Kidney capillary endothelial cell (primary cell): ENCODE data around the gene TMEM213.
A peak's percentile ranks its signal among the peaks of the same experiment; 100 is the strongest.

ENCODE experiments used
- DNase-seq: peaks from one replicate; pipeline ENCODE4 v3.0.0-alpha.2; 2018; ENCODE audit warnings: low spot score

Gene TMEM213

DNA sequence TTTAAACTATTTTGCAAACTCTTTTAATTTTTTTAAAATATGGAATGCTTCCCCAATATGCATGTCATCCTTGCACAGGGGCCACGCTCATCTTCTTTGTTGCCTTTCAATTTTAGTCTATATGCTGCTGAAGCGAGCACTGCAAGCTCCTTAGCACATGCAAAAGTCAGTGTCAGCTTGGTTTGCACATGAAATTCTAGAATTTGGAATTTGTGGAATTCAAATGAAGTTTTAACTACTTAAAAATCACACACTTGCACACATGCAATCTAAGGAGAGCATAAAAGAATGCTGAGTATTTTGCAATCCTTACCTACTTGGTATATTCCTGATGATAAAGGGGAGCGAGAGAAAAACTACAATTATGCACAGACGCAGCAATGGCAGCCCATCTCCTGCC, 78.5 kb downstream of the TMEM213 start:
- no peak for DNase-seq

DNA sequence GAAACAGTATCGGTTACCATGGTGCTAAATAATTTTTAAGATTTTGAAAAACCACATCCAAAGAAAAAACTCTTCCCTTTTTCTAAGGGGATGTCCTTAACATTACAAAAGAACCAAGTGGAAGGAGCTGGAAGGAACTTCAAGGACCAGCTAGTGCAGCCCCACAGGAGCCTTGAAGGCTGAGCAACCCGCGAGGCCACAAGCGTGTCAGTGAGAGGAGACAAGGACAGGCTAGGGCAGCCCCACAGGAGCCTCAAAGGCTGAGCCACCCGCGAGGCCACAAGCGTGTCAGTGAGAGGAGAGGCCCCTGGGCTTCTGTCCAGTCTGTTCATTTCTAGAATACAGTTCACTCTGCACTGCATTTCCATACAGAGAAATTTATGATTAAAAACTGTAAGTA, 80.3 kb downstream of the TMEM213 start:
- DNase-seq: no peak

DNA sequence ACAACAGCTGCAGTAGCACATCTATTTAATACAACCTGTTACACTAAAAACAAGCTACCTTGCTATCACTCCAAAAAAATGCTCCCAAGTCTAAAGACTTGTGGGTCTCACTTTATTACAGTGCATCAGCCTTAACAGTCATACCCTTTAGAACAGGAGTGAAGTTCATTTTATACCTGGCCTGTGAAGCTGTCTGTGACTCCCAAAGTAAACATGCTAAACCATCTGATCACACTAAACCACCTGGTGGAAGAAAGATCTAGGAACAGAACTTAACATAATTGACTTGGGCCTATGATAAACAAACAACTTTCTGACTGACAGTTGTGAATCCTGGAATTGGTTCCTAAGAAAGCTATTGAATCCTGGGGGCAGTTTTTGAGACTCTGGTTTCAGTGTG, 81.1 kb downstream of the TMEM213 start:
- no peak for DNase-seq

DNA sequence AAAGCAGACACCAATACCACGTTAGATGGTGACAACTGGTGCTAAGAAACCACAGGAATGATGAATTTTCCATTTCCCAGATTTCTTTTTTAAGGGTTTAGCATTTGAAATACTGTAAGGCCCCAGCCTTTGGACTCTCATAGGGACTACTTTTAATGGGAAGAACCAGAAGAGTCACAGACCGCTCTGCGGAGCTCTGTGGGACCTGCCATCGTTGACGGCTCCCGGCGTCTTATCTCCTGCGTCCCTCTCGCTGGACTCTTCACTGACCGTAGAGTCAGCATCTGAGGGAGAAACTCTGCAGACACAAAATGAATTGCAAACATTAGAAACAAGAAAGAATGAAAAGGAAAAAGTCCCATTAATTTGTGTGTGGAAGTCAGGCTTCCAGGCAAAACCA, 81.6 kb downstream of the TMEM213 start:
- no peak for DNase-seq

DNA sequence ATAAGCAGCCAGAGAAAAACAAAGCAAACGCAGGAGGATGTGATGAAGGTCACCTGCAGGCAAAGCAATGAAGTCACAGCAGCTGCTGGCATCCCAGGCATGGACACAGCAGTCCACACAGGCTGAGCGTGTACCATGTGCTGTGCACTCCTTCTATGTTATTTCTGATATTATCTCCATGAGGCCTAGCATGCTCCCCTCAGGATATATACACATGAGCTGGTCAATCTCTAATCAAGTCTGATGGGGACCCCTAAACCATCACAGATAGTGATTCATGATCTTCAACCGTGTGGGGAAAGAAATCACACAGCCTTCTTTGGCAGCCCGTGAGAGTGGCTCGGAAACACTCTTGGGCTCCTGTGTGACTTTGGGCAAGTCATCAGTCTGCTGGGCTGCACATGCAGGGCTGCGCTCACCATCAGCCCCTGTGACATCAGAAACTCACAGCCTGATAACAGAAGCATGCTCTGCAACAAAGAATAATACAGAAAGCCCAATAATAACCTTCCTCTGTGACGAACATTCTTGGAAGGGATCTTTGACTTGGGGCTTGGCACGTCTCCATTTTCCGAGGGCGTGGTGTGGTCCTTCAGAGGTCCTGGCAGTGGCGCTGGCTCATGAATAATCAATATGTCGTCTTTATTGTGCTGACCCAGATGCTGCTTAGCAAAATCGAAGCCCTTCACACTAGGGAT, 83.2 kb downstream of the TMEM213 start:
- DNase-seq: no peak

DNA sequence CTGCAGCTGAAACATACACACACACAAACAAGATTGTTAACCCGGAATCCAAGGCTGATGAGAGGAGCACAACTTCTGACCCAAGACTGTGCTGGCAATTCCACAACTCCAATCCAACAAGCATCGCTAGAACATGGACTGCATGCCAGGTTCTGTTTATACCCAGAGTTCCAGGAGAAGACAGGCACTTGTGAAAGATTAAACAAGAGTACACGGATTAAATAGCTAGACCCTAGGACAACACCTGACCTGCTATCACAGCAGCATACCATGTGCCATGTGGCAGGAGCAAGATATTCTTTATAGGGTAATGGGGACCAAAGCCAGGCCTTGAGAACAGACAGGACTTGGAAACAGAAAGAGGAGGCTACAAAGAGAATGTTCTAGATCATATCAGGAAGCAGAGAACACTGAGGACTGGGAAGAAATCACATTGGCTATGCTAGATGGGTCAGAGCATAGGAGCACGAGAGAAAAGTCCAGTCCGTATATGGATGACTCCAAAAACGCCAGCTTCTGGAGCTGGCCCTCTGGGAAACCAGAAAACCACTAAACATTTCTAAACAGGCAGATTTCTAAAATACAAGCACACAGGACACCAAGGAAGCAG, 83.9 kb downstream of the TMEM213 start:
- DNase-seq: no peak

DNA sequence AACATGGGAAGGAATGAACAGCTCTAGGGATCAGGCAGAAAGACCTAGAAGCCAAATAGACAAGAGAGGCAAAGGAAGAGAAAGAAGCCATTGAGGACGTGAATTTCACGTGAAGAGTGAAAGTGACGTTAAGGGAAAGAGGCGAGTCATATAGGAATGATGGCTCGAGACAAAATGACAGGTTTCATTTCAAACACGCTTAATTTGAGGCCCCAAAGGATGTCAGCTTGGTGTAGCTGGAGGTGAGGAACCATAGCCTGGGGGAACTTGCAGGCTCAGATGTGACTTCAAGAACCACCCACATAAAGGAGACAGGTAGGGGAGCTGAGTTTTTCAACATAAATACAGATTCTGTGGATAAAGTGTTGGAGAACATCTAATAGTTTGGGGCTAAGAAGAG, 84.5 kb downstream of the TMEM213 start:
- DNase-seq: no peak

DNA sequence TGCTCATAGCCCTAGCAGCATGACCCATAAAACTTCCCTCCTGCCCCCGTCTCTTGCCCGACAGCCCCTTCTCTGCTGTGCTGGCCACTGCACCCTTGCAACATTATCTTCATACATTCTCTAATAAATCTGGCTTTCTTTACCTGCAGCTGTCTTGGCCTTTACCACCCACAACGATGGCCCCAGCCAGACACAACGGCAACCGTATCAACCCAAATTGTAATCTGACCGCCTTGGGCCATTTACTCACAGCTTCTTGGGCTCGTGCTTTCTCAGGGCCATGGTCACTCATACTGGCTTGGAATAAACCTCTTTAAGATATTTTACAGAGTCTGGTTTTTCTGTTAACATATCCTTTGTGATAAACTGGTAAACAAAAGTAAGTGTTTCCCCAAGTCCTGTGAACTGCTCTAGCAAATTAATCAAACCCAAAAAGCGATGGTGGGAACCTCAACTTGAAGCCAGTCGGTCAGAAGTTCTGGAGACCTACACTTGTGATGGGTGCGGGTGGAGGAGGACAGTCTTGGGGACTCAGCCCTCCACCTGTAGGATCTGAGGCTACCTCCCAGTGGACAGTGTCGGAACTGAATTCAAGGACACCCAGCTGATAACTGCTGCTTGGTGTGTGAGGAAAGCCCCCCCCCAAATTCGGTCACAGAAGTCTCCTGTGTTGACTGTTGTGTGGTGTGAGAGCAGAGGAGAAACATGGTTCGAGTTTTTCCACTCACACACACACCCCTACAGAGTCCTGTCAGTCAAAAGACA, 87.8 kb downstream of the TMEM213 start:
- no peak for DNase-seq

DNA sequence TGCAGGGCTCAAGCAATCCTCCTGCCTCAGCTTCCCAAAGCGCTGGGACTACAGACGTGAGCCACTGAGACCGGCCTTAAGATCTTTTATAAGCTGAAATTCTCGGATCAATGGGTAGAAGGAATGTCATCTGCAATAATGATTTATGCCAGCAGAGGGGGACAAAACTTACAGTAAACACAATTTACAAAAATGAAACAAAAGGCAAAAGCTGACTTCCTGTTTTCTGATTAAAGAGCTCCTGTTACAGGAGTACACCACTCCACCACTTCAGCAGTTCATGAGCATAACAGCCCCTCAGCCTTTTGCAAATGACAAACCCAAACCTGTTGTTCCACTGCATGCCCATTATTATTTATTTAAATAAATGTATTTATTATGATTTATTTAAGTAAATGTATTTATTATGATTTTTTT, 88.7 kb downstream of the TMEM213 start:
- DNase-seq: peak; percentile 70

DNA sequence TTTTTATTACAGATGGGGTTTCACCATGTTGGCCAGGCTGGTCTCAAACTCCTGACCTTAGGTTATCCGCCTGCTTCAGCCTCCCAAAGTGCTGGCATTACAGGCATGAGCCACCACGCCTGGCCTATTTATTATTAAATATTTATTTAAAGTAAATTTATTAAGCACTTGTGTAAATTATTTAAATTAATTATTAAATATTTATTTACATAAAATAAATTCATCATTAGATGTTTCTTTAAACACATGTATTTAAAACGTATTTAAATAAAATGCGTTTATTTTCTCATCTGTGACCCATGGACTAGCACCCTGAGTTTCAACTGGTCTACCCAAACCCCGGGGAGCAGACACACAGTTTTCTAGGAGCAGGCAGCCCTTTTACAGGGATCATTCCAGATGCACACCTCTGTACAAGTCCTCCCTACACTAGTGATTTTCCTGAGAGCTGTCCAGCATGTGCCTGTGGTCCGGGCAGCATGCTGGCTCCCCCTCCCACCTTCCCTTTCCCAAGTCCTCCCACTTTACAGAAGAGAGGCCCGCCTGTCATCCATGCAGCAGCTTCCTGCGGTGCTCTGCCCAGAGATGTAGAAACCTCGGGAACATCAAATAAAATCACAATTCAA, 89.4 kb downstream of the TMEM213 start:
- DNase-seq: no peak
